HepG2 (cell line): ENCODE measurements around the gene BCAR3. TPM values are rescaled to one million over a fixed set of nuclear protein-coding genes. Genes with fewer than 3 reads are reported as not detected.

Experiments used
- ATAD3A ChIP-seq: sonication (generic); formaldehyde crosslinking; IDR thresholded peaks from 2 replicates; pipeline ENCODE4 v1.4.0; 2020; ENCODE audit warnings: missing genetic modification reagents
- BRCA1 ChIP-seq: sonication (generic); formaldehyde crosslinking; IDR thresholded peaks from 2 replicates; pipeline ENCODE4 v1.4.0; 2020; ENCODE audit warnings: missing genetic modification reagents
- EED ChIP-seq: sonication (generic); formaldehyde crosslinking; IDR thresholded peaks from 2 replicates; pipeline ENCODE4 v1.5.0; 2020; ENCODE audit warnings: mild to moderate bottlenecking, missing genetic modification reagents
- HIVEP1 ChIP-seq: sonication (generic); formaldehyde crosslinking; IDR thresholded peaks from 2 replicates; pipeline ENCODE4 v1.4.0; 2020; ENCODE audit warnings: mild to moderate bottlenecking, missing genetic modification reagents
- MED13 ChIP-seq: sonication (generic); formaldehyde crosslinking; IDR thresholded peaks from 2 replicates; pipeline ENCODE4 v1.5.0; 2020; ENCODE audit warnings: missing genetic modification reagents
- MTA1 ChIP-seq: sonication (generic); formaldehyde crosslinking; IDR thresholded peaks from 2 replicates; pipeline ENCODE4 v1.4.0; 2020; ENCODE audit warnings: missing genetic modification reagents, mild to moderate bottlenecking, borderline replicate concordance
- SOX13 ChIP-seq, 3 experiments: fragments of 450-650 bp in 1 of 3; sonication (generic) in 1 of 3; formaldehyde crosslinking in 1 of 3; IDR thresholded peaks in 2 of 3; conservative IDR thresholded peaks in 1 of 3; 2 replicates each; pipeline versions ENCODE4 v1.5.0 to v1.6.1; 2016 to 2020; ENCODE audit warnings: antibody characterized with exemption in 1 of 3, mild to moderate bottlenecking in 1 of 3, missing compliant biosample characterization in 1 of 3, missing genetic modification reagents in 1 of 3, moderate library complexity in 1 of 3
- SRSF9 ChIP-seq: fragments of 200-400 bp; formaldehyde crosslinking; IDR thresholded peaks from 2 replicates; pipeline ENCODE4 v1.6.1; 2018; ENCODE audit warnings: borderline replicate concordance, mild to moderate bottlenecking, low read depth, low read length; ENCODE audit not compliant: insufficient read depth, poor library complexity, severe bottlenecking
- TFDP2 ChIP-seq: sonication (generic); formaldehyde crosslinking; IDR thresholded peaks from 2 replicates; pipeline ENCODE4 v1.4.0; 2020; ENCODE audit warnings: missing genetic modification reagents
- UBTF ChIP-seq: sonication (generic); formaldehyde crosslinking; IDR thresholded peaks from 2 replicates; pipeline ENCODE4 v1.4.0; 2020; ENCODE audit warnings: mild to moderate bottlenecking, missing genetic modification reagents
- WIZ ChIP-seq: sonication (generic); formaldehyde crosslinking; IDR thresholded peaks from 2 replicates; pipeline ENCODE4 v1.5.1; 2020; ENCODE audit warnings: mild to moderate bottlenecking, missing genetic modification reagents
- YY1 ChIP-seq: IDR thresholded peaks from 2 replicates; pipeline ENCODE4 v1.6.1; 2011; ENCODE audit warnings: low read length, low read depth, moderate library complexity, mild to moderate bottlenecking; ENCODE audit not compliant: insufficient read depth, insufficient replicate concordance
- ZBED4 ChIP-seq: sonication (generic); formaldehyde crosslinking; IDR thresholded peaks from 2 replicates; pipeline ENCODE4 v1.4.0; 2020; ENCODE audit warnings: missing genetic modification reagents, borderline replicate concordance
- ZHX1 ChIP-seq: sonication (generic); formaldehyde crosslinking; IDR thresholded peaks from 2 replicates; pipeline ENCODE4 v1.8.1; 2022; ENCODE audit warnings: low read depth, mild to moderate bottlenecking, missing genetic modification reagents
- ZNF143 ChIP-seq: sonication (generic); formaldehyde crosslinking; IDR thresholded peaks from 2 replicates; pipeline ENCODE4 v1.4.0; 2020; ENCODE audit warnings: missing genetic modification reagents
- ZNF367 ChIP-seq: sonication (generic); formaldehyde crosslinking; IDR thresholded peaks from 2 replicates; pipeline ENCODE4 v1.4.0; 2020; ENCODE audit warnings: missing genetic modification reagents, borderline replicate concordance
- ZNF776 ChIP-seq: sonication (generic); formaldehyde crosslinking; IDR thresholded peaks from 2 replicates; pipeline ENCODE4 v1.4.0; 2020; ENCODE audit warnings: mild to moderate bottlenecking, missing genetic modification reagents
- polyA plus RNA-seq, 8 experiments: library from polyadenylated mRNA; depleted of rRNA in 3 of 8; stranded (reverse) in 7 of 8; unstranded in 1 of 8; fragments of >200 nt; fragmentation: Illumina TruSeq in 4 of 8; extraction: Trizol in 4 of 8; gene quantifications; 2 replicates each; pipeline versions ENCODE4 v1.2.1 to v1.2.3, GENCODE V29; 2011 to 2016; ENCODE audit warnings: low read depth in 4 of 8, missing spikeins in 1 of 8, mixed read lengths in 1 of 8; ENCODE audit not compliant: insufficient read depth in 1 of 8
- total RNA-seq, 5 experiments: library from RNA; depleted of rRNA; stranded (reverse); fragments of >200 nt; fragmentation: Illumina TruSeq; extraction: Trizol; gene quantifications; 2 replicates each; pipeline ENCODE4 v1.2.3, GENCODE V29; 2016; ENCODE audit warnings: low read depth in 1 of 5

BCAR3 gene
- total and polyA plus RNA-seq, 2 of the 13 experiments (the other 11 are each of a cell fraction or from before 2014, with no cell fraction given): 3.6 to 4.8 TPM

- TF ChIP-seq HIVEP1 (peak; percentile 66), YY1 (peak; percentile 11), ATAD3A (CRISPR knock-in tag) (no peak), SOX13 (IDR thresholded peaks at IDR 0.05) (no peak), SOX13 (CRISPR knock-in tag; conservative IDR thresholded peaks at IDR 0.05 in 1 of 2, IDR thresholded peaks at IDR 0.05 in 1 of 2) (peak in 1 of 2 experiments; percentile 75; a peak in 2 of 4 replicates), UBTF (CRISPR knock-in tag) (peak; percentile 77), MED13 (CRISPR knock-in tag) (no peak; the same call in 1 of the 2 replicates), SRSF9 (no peak), ZNF776 (CRISPR knock-in tag) (no peak), ZBED4 (CRISPR knock-in tag) (peak; percentile 82), EED (CRISPR knock-in tag) (no peak; the same call in 1 of the 2 replicates), ZHX1 (CRISPR knock-in tag) (0 out of 2 replicates have a peak, but pooled peaks have one; percentile 15), BRCA1 (CRISPR knock-in tag) (0 out of 2 replicates have a peak, but pooled peaks have one; percentile 34), TFDP2 (CRISPR knock-in tag) (peak; percentile 49; the same call in 1 of the 2 replicates), MTA1 (CRISPR knock-in tag) (peak; percentile 77), ZNF367 (no peak), ZNF143 (no peak), WIZ (CRISPR knock-in tag) (no peak)
Observed at GRCh38 chr1:93591676-93592550, 89.7 kb downstream of the BCAR3 start (continued).
